ENCODE measurements around the gene SRGAP3.

SRGAP3 gene

DNA sequence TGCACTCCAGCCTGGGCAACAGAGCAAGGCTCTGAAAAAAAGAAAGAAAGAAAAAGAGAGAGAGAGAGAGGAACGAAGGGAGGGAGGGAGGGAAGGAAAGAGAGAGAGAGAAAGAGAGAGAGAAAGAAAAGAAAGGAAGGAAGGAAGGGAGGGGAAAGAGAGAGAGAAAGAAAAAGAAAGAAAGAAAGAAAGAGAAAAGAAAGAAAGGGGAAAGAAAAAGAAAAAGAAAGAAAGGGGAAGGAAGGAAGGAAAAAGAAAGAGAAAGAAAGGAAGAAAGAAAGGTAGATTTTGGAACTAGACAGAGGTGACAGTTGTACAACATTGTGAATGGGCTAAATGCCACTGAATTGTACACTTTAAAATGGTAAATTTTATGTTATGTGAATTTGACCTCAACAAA is 5.3 kb upstream of the SRGAP3 start:
- in situ Hi-C loops (cut with MboI; ENCODE audit: low sequenced_read_pairs) = no loop called here

DNA sequence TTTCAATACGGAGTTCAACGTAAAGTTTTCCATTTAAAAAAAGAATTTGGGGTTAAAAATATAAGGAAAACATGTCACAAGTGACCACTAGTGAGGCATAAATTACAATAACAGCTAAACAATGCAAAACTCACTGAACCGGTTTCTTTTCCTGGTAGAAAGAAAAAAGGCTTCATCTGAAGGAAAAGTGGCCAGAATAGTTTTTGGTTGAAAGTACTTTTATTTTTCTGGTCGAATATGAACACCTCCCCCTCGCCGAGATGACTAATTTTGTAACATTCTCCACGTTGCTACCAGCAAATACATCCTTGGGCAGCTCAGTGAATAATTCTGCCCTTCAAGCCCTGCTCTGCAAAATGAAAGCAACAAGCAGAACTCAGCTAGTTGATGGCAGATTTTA is 3.9 kb upstream of the SRGAP3 start:
- in situ Hi-C loops (cut with MboI; ENCODE audit: low sequenced_read_pairs) = no loop called here

DNA sequence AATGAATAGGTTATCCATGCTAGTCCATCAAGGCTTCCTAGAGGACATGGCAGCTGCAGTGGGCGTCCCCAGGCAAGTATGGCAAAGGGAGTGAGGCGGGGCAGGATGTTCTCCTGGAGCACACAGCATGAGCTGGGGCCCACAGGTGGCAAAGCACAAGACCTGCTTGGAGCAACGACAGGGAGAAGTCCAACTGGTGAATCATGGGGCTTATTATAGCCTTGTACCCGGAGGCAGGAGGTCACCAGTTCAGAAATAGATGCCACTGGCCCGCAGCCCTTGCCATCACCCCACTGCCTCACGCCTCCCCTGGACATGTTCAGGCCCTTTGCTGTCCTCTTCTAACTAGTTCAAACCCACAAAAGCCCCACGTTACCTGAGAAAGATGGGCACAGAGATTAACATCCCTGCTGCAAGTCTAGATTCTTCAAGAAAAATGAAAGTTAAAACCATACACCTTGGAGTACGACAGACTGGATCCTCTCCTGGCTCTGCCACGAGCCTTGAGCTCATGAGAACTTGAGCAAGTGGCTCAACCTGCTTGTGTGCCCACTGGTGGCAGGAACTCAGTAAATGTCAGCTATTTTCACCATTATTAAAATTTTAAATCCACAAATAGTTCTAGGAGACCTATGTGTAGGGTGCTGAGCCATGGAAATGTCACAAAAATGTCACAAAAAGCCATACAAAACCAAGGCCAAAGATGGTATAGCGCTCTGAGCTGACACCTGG is 1.8 kb upstream of the SRGAP3 start:
- in situ Hi-C loops (cut with MboI; ENCODE audit: low sequenced_read_pairs) = no loop called here

DNA sequence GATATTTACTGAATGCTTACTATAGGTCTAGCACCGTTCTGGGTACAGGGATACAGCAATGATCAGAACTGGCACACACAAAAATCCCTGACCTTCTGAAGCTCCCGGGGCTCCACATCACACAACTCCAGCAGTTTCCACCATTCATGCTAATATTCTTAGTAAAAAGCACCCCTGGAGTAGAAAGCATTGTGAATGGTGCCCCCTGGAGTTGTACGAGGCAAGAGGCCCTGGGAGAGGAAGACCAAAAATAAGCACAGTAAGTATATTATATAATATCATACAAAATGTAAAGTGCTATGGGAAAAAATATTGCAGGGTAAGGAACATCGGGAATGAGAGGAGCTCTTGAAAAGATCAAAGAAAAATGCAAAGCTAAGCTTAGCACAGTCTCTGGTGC is 790 bp upstream of the SRGAP3 start:
- in situ Hi-C loops (cut with MboI; ENCODE audit: low sequenced_read_pairs) = no loop called here

DNA sequence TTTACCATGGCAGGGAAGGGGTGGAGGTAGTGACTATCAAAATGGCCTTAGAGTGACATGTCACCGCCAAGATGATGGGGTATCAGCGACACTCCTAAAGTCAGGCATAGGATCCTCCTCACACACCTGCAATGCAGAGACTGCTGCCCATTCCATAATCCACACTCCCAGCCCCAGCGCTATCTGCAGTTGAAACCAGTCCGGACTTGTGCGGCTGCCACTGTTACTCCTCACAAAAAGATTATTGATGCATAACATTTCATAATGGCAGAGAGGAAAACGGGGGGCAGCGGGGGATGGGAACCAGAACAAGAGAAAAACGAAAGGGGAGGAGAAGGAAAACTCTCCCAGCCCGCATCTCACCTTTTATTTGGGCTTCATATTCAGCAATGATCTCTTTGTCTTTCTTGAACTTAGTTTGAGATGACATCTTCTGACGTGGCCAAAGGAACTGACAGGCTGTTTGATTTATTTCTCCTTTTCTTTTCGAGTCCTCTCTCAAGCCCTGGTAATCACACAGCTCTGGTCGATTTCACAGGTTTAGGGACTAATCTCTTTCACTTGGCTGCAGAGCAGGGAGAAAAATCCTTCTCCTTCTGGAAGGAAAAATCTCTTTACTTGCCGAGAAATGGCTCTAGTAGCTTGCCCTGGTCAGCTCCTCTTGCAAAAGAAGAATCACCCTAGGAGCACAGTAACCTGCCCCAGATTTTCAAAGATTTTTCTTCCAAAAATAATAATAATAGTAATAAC is 749 bp downstream of the SRGAP3 start:
- in situ Hi-C loops (cut with MboI; ENCODE audit: low sequenced_read_pairs) = no loop called here

DNA sequence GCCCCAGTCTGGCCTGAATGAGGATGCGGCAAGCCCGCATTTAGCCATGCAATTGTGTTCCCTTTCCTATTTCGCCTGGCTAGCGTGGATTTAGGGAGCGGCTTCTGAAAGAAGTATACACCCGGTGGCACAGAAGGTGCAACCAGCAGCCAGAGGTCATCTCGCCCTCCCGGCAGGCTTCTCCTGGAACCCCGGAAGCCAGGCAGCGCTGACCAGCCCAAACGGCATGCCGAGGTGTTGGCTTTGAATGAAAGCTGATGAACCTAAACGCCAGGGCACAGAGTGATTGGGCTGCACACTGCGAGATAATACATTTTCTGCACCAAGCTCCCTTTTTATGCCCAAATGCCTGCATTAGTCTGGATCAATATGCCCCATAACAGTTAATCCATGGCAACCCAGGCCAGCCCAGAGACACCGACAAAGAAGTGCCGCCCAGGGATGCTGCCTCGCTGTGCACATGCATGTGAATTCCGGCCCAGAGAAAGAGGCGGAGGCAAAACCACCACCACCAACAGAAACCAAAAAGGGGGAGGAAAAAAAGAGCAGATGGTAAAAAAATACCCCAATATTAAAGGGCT is 1.4 kb downstream of the SRGAP3 start:
- in situ Hi-C loops (cut with MboI; ENCODE audit: low sequenced_read_pairs) = no loop called here

DNA sequence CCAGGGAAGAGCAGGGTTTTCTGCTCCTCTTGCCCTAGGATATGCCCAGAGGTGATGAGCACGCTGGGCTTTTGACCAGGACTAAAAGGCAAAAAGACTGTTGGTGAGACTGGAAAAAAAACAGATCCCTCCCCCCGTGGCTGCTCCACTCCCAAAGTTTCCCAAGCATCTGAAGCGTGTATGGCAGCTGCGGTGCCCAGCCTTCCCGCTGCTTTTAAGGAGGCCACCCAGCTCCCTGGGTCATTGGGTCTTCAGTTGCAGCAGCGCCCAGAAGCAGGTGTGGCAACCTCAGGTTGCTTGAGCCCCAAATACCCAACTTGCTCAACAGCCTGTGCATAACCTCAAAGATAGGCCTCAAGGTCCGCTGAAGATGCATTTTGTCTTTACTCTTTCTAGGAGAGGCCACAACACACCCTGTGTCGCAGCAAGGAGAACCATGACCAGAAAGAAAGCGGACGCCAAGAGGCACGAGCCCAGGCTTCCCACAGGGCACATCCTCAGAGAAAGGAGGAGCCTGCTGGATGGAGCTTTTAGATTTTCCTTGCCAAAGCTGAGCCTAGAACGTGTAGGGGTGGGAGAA is 2.0 kb downstream of the SRGAP3 start:
- in situ Hi-C loops (cut with MboI; ENCODE audit: low sequenced_read_pairs) = no loop called here

DNA sequence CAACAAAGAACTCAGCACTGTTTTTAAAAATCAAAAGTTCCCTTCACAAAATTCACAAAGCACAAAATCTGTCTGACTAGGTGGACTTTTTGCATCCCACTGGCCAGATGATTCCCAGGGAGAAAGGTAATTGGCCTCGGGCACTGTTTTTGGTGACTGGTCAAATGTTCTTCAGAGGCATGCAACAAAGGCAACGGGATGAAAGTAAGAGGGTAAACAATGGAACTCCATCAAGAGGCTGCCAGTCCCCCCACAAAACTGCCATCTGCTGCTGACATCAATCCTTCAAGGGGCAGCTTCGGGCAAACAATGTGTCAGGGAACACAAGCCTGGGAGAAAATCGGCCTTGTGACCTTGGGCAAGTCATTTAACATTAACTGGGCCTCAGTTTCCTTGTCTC is 3.3 kb downstream of the SRGAP3 start:
- in situ Hi-C loops (cut with MboI; ENCODE audit: low sequenced_read_pairs) = no loop called here

DNA sequence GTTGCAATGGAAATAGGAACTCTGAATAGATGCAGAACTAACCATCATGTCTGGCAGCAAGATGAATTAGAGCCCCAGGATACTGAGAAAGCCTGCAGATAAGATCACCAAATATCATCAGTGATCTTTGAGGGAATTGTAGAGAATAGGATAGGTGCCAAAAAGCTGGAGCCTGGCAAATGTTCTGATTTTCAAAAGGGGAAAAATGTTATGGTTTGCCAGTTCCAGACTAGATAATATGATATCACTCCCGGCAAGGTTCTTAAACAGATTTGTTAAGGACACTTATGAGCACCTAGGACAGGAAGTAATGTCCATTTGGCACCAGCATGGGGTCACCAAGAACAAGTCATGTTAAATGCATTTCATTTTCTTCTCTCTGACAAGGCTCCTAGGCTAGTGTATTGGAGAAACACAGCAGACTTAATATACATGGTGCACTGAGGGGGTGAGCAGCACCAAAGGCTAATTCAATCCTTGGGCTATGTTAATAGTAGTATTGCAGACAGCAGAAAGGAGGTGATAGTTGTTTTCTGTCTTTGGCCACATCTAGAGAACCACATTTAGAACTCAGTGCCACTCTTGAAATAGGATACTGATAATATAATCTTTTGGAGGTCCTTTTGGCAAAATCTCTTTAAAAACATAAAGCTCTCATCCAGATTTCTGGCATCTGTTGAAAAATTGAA is 4.8 kb downstream of the SRGAP3 start:
- in situ Hi-C loops (cut with MboI; ENCODE audit: low sequenced_read_pairs) = no loop called here

DNA sequence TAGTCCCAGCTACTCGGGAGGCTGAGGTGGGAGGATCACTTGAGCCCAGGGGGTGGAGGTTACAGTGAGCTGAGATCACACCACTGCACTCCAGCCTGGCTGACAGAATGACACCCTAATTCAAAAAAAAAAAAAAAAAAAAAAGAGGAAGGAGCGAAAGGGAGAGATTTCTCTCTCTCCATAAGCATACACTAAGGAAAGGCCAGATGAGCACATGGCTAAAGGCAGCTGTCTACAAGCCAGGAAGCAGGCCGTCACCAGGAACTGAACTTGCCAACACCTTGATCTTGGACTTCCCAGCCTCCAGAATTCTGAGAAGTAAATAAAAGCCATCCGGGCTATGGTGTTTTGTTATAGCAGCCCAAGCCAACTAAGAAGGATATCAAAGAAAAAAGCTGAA is 7.5 kb downstream of the SRGAP3 start:
- in situ Hi-C loops (cut with MboI; ENCODE audit: low sequenced_read_pairs) = no loop called here

DNA sequence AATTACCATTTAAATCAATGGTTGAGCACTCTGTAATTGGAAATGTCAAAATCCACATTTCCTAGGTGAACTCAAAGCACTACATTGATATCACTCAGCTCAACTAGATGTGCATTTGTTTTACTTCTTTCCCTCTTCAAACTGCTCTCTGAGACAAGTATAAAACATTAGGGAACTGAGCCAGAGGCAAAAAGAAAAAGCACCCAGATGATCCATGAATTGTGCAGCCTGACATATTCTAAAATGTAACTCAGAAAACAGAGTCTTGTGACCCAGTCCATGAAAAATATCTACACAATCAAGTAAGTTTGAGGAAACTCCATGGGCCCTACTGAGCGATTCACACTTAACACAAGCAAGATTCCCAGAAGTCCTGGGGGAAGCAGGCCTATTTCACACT is 9.8 kb downstream of the SRGAP3 start:
- in situ Hi-C loops (cut with MboI; ENCODE audit: low sequenced_read_pairs) = no loop called here

DNA sequence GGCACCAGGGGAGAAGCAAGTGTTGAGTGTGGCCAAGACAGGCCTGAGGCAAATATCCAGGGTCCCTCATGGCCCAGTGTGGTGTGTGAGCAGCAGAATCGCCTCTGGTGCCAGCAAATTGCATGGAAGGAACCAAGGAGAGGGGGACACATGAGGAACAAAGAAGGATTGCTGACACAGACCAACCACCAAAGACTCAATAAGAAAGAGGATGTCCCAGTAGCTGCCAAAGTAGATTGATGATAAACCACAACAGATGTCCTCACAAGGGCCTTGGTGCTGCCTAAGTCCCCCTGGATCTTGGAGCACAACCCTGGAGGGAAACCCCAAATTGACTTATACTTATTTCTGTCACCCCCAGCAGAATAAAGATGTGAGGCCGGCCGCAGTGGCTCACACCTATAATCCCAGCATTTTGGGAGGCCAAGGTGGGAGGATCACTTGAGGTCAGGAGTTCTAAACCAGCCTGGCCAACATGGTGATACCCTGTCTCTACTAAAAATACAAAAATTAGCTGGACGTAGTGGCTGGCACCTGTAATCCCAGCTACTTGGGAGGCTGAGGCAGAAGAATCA is 10.6 kb downstream of the SRGAP3 start:
- in situ Hi-C loops (cut with MboI; ENCODE audit: low sequenced_read_pairs) = no loop called here

DNA sequence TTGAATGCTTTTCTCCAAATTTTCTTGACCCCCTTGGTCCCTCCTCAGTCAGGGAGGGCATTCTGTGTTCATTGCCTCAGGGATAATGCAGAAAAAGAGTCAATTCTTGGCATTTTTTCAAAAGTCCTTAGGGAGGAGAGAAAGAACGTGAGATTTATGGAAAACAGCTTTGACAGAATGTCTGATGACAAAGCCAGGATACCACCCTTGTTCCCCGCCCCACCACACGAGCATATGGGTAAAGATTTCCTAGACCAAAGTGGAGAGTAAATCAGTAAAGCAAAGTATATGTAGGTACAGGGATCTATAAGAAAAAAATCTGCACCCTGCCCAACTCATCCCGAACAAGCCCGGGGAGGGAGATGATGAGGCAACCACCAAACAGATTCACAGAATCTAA is 11.2 kb downstream of the SRGAP3 start:
- in situ Hi-C loops (cut with MboI; ENCODE audit: low sequenced_read_pairs) = no loop called here

DNA sequence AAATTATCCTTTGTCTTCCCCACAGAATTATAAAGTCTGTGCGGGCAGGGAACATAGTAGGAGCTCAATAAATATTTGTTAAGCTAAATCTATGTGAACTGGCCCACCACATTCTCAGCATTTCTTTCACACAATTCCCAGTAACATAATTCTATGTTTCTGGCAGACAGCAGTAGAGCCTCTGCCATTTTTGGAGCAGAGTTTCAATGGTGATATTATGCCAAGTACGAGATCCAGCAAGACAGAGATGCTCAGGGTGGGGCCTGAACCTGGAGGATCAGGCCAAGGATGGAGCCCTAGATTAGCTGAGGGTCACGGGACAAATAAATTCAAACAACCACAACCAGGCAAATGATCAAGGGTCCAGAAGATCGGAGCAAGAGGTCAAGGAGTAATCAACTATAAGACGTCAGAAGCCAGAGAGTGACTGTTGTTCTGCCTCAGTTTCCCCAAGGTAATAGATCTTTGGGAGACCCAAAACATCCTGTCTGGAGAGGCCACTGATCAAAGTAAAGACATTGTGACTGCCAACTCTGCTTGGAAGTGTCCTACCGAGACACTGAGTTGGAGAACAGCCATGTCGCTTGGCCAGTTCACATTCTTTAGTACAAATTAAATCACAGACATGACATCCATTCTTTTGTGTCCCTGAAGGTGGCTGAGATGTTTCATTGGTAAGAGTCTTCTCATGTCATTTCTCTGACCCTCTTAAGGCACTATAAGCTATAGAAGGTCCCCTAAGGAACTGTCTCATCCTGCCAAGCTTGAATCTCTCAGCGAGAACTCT is 15.4 kb downstream of the SRGAP3 start:
- in situ Hi-C loops (cut with MboI; ENCODE audit: low sequenced_read_pairs) = no loop called here

DNA sequence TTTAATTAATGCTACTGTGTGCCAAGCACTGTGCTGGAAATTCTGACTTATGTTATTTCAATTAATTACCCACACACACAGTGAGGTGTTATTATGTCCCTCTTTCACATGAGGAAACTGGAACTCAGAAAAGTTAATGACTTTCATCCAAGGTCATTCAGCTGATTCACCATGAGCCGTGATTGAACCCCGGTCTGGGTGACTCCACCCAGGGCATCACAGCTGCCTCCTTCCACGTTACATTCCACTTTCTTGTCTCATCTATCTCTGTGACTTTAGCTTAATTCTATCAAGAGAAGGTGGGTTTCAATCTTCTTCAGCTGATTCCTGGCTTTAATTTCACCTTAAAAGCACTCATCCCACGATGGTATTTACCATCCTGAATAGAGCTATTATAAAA is 16.3 kb downstream of the SRGAP3 start:
- in situ Hi-C loops (cut with MboI; ENCODE audit: low sequenced_read_pairs) = no loop called here

DNA sequence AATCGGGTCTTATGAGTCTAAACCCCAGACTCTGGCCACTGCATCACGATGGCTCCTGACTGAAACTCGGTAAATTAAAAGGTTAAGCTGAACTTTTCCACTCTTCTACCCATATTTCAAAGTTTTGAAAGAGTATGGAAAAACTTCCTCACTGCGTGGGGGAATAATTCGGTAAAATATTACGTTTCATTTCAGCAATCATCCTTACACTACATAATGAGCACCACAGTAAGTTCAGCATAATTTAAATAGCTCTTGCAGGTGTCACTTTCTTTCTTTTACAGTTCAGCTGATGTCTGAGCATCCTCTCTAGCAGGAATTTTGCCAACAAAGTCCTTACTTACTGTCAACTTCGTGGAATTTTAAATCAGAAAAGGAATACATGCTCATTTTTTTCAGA is 17.5 kb downstream of the SRGAP3 start:
- in situ Hi-C loops (cut with MboI; ENCODE audit: low sequenced_read_pairs) = no loop called here

DNA sequence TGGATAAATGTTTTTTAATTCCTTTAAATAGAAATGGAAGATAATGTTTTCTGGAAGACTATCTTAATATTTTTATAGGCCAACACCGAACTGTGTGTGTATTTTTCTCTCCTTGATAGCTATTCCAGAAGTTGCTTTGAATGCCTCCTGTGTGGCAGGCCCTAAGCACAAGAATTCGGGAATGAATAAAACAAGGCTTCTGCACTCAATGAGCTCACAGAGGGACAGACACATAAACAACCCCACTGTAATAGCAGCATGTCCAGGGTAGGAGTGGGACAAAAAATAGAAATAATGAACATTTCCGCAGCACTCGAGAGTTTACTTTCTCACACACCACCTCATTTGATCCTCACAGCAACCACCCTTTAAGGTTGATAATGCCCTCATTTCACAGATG is 18.0 kb downstream of the SRGAP3 start:
- in situ Hi-C loops (cut with MboI; ENCODE audit: low sequenced_read_pairs) = no loop called here

DNA sequence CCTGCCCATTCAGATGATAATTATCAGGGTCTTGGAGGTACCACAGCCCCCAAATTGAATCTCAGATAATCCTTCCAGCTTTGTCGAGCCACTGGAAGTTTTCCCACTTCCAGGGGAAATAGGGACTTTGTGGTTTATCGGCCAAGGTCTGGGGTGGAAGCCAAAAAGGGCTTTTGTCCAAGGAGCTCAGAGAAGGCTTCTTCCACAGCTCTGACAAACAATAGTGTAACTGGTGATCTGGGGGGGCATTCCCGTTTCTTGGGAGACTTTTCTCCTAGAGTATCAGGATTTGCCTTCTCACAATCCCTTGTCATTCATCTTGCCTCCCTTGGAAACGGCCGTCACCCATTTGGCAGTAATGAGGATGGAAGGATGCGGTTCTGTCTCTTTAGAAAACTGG is 18.4 kb downstream of the SRGAP3 start:
- in situ Hi-C loops (cut with MboI; ENCODE audit: low sequenced_read_pairs) = no loop called here

DNA sequence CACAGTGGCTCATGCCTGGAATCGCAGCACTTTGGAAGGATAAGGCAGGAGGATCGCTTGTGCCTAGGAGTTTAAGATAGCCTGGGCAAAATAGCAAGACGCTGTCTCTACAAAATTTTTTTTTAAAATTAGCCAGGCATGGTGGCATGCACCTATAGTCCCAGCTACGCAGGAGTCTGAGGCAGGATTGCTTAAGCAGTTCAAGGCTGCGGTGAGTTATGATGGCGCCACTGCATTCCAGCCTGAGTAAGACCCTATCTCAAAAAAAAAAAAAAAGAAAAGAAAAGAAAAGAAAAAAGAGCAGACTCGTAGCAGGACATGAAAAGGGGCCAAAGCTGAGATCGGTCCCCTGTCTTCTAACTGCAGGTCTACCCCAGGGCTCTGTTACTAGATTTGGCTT is 18.9 kb downstream of the SRGAP3 start:
- in situ Hi-C loops (cut with MboI; ENCODE audit: low sequenced_read_pairs) = no loop called here

DNA sequence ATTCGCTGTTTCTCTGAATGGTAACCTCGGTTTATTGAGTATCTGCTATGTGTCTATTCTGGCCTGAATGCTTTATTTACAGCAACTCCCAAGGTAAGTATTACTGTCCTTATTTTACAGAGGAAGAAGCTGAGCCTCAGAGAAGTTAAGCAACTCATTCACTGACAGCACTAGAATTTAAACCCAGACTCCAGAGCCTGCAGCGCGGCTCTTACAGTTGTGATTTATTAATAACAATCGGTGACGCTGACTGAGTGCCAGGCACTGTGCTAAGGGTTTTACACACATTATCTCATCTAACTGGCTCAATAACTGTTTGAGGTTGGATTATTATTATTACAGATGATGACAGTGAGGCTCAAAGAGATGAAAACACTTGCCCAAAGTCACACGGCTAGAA is 19.6 kb downstream of the SRGAP3 start:
- in situ Hi-C loops (cut with MboI; ENCODE audit: low sequenced_read_pairs) = no loop called here
